GM12878 (cell line): ENCODE results near the gene NT5C3B. TPM values are rescaled to one million over a fixed set of nuclear protein-coding genes. Genes with fewer than 3 reads are reported as not detected.

ENCODE experiments used
- ATAC-seq: fragments of 200-7000 bp; cut with Tn5 transposase; 3 replicates; pipeline ENCODE4 v1.9.1; 2020; ENCODE audit warnings: mild to moderate bottlenecking, moderate library complexity
- BruUV-seq: library from RNA; stranded (reverse); fragments of 400-500 nt; replicated peaks from 2 replicates; lab custom pipeline; 2021; lab: Mats Ljungman, UMichigan
- CTCF ChIA-PET: fragments of 300-600 bp; sonication (Branson Sonifier 250); formaldehyde crosslinking; extraction: SDS; loops from one replicate; lab custom pipeline; 2021; ENCODE audit warnings: inconsistent platforms; lab: Yijun Ruan, JAX
- POLR2A ChIA-PET: fragments of 350-600 bp; formaldehyde crosslinking; extraction: SDS; loops from one replicate; lab custom pipeline; 2021; ENCODE audit warnings: inconsistent platforms; lab: Charles Lee
- RAD21 ChIA-PET: fragments of 300-600 bp; sonication (Branson Sonifier 250); formaldehyde crosslinking; loops from one replicate; lab custom pipeline; 2023; ENCODE audit warnings: antibody characterized with exemption; ENCODE audit not compliant: unreplicated experiment; lab: Charles Lee
- SMC1A ChIA-PET: fragments of 300-600 bp; sonication (Branson Sonifier 250); formaldehyde crosslinking; loops from one replicate; lab custom pipeline; 2023; ENCODE audit not compliant: unreplicated experiment, uncharacterized antibody; lab: Charles Lee
- DNase-seq: peaks from one replicate; pipeline ENCODE4 v3.0.0-alpha.2; 2011; ENCODE audit warnings: low read depth, low spot score
- FAIRE-seq: peaks from 3 replicates; lab custom pipeline; 2011; peaks lifted over from hg19 to GRCh38; lab: Jason Lieb, UNC
- H2AFZ ChIP-seq: 2 replicates; pipeline ENCODE4 v1.6.0; 2011; ENCODE audit warnings: low read depth, low read length, control low read depth; ENCODE audit not compliant: control insufficient read depth
- H3K27ac ChIP-seq: 2 replicates; pipeline ENCODE4 v1.5.1; 2011; ENCODE audit warnings: control low read depth; ENCODE audit not compliant: control insufficient read depth, insufficient read depth
- H3K27me3 ChIP-seq, 2 experiments: replicated peaks in 1 of 2; 2 replicates each; pipeline versions ENCODE4 v1.6.0 to v1.6.1; 2011; ENCODE audit warnings: low read length in 1 of 2; ENCODE audit not compliant: control insufficient read depth in 2 of 2, insufficient read depth in 2 of 2
- H3K36me3 ChIP-seq, 2 experiments: 2 replicates each; pipeline ENCODE4 v1.5.1; 2011; ENCODE audit warnings: low read length in 1 of 2; ENCODE audit not compliant: control insufficient read depth in 2 of 2, insufficient read depth in 2 of 2
- H3K4me1 ChIP-seq: 2 replicates; pipeline ENCODE4 v1.6.1; 2011; ENCODE audit warnings: mild to moderate bottlenecking, low read length, moderate library complexity, mixed read lengths; ENCODE audit not compliant: control insufficient read depth, insufficient read depth
- H3K4me2 ChIP-seq: 2 replicates; pipeline ENCODE4 v1.6.0; 2011; ENCODE audit warnings: control low read depth; ENCODE audit not compliant: control insufficient read depth, insufficient read depth
- H3K4me3 ChIP-seq: fragments of 200-600 bp; sonication (generic); 2 replicates; pipeline ENCODE4 v1.5.1; 2016
- H3K79me2 ChIP-seq: 2 replicates; pipeline ENCODE4 v1.6.0; 2011; ENCODE audit warnings: low read length; ENCODE audit not compliant: control insufficient read depth, insufficient read depth
- H3K9ac ChIP-seq: 2 replicates; pipeline ENCODE4 v1.8.0; 2011; ENCODE audit warnings: low read length, control low read depth, mixed read lengths; ENCODE audit not compliant: control insufficient read depth, insufficient read depth
- H3K9me3 ChIP-seq: replicated peaks from 3 replicates; pipeline ENCODE4 v1.5.1; 2011; ENCODE audit warnings: mild to moderate bottlenecking, low read length; ENCODE audit not compliant: control insufficient read depth, insufficient read depth
- H4K20me1 ChIP-seq: 2 replicates; pipeline ENCODE4 v1.6.0; 2011; ENCODE audit not compliant: control insufficient read depth, insufficient read depth
- CTCF ChIP-seq, 3 experiments: IDR thresholded peaks in 2 of 3; conservative IDR thresholded peaks in 1 of 3; 2 replicates each; pipeline ENCODE4 v1.5.1; 2011; ENCODE audit warnings: low read depth in 3 of 3, low read length in 3 of 3, mild to moderate bottlenecking in 3 of 3, control low read depth in 2 of 3, moderate library complexity in 2 of 3, inconsistent platforms in 1 of 3, mixed read lengths in 1 of 3; ENCODE audit not compliant: control insufficient read depth in 2 of 3, insufficient read depth in 1 of 3; ENCODE audit errors: extremely low read depth in 1 of 3
- EGR1 ChIP-seq, 2 experiments: IDR thresholded peaks; 1 replicate in 1 of 2; 2 replicates in 1 of 2; pipeline ENCODE4 v1.6.1; 2011 to 2012; ENCODE audit warnings: low read depth in 2 of 2, low read length in 2 of 2, borderline replicate concordance in 1 of 2, mild to moderate bottlenecking in 1 of 2, moderate library complexity in 1 of 2
- ETV6 ChIP-seq, 2 experiments: fragments of 450-650 bp in 1 of 2; IDR thresholded peaks in 1 of 2; conservative IDR thresholded peaks in 1 of 2; 2 replicates each; pipeline ENCODE4 v1.6.1; 2014; ENCODE audit warnings: antibody characterized with exemption in 1 of 2, borderline replicate concordance in 1 of 2, low read depth in 1 of 2, mild to moderate bottlenecking in 1 of 2, moderate library complexity in 1 of 2
- EZH2 ChIP-seq: IDR thresholded peaks from 2 replicates; pipeline ENCODE4 v1.6.1; 2012; ENCODE audit warnings: low read depth, mild to moderate bottlenecking, control low read depth, inconsistent platforms, low read length, borderline replicate concordance; ENCODE audit not compliant: control insufficient read depth
- HSF1 ChIP-seq: fragments of 150-350 bp; IDR thresholded peaks from 2 replicates; pipeline ENCODE4 v1.6.1; 2014; ENCODE audit warnings: mild to moderate bottlenecking, low read depth, low read length
- MEF2B ChIP-seq: fragments of 450-650 bp; IDR thresholded peaks from 2 replicates; pipeline ENCODE4 v1.6.1; 2018; ENCODE audit warnings: mild to moderate bottlenecking, moderate library complexity; ENCODE audit not compliant: partially characterized antibody, poor library complexity, severe bottlenecking
- MYC ChIP-seq: IDR thresholded peaks from 2 replicates; pipeline ENCODE4 v1.6.1; 2011; ENCODE audit warnings: mild to moderate bottlenecking, low read length, moderate library complexity, inconsistent platforms; ENCODE audit not compliant: insufficient read depth, insufficient replicate concordance, insufficient read length, severe bottlenecking
- PRDM15 ChIP-seq: fragments of 450-650 bp; formaldehyde crosslinking; IDR thresholded peaks from 2 replicates; pipeline ENCODE4 v1.4.0; 2020; ENCODE audit warnings: mild to moderate bottlenecking, moderate library complexity
- RCOR1 ChIP-seq: conservative IDR thresholded peaks from 2 replicates; pipeline ENCODE4 v1.6.1; 2012; ENCODE audit warnings: low read depth, low read length, improper control_type of control experiment
- ZBTB40 ChIP-seq: fragments of 450-650 bp; IDR thresholded peaks from 2 replicates; pipeline ENCODE4 v1.6.1; 2016; ENCODE audit warnings: mild to moderate bottlenecking, moderate library complexity, borderline replicate concordance
- ZNF207 ChIP-seq: fragments of 450-650 bp; IDR thresholded peaks from 2 replicates; pipeline ENCODE4 v1.6.1; 2014; ENCODE audit warnings: antibody characterized with exemption, mild to moderate bottlenecking, borderline replicate concordance
- WGBS: methylation state at CpG from one replicate; pipeline ENCODE4 v1.1.6; 2016; ENCODE audit warnings: low lambda C conversion rate; ENCODE audit not compliant: insufficient replicate concordance, insufficient coverage; ENCODE audit errors: missing lambda C conversion rate; 5-methylcytosine and 5-hydroxymethylcytosine counted together
- in situ Hi-C: fragments of 300-500 bp; cut with MboI; formaldehyde crosslinking; loops from 9 replicates; pipeline ENCODE4 v1.14.3; 2018; ENCODE audit warnings: mixed read lengths
- intact Hi-C: fragments of 100-400 bp; cut with micrococcal nuclease; formaldehyde crosslinking; loops from one replicate; pipeline ENCODE4 v1.14.2; 2022; ENCODE audit not compliant: unreplicated experiment
- polyA plus RNA-seq, 11 experiments: library from polyadenylated mRNA; depleted of rRNA in 4 of 11; unstranded in 6 of 11; stranded (reverse) in 5 of 11; fragments of >200 nt; fragmentation: Nextera tagmentation in 4 of 11; fragmentation: Illumina TruSeq in 1 of 11; extraction: Ambion mirVana in 4 of 11; extraction: Trizol in 1 of 11; gene quantifications; 1 replicate in 1 of 11; 2 replicates in 10 of 11; pipeline versions ENCODE4 v1.2.1 to v1.2.3, GENCODE V29; 2011 to 2016; ENCODE audit warnings: inconsistent platforms in 2 of 11, missing spikeins in 2 of 11, low read depth in 1 of 11
- total RNA-seq, 4 experiments: library from RNA; depleted of rRNA in 3 of 4; stranded (reverse); fragments of >200 nt in 3 of 4; fragmentation: Illumina TruSeq in 1 of 4; extraction: Trizol in 1 of 4; gene quantifications; 2 replicates each; pipeline versions ENCODE4 v1.2.1 to v1.2.3, GENCODE V29; 2013 to 2021

Gene NT5C3B
- total and polyA plus RNA-seq, 10 of the 15 experiments (the other 5 are each of a cell fraction or from before 2014, with no cell fraction given), result 0.52 to 64.6 (median 41.0) TPM

- Histone ChIP-seq H3K79me2 (no peaks in the 10 kb centered on the region), H3K4me1 (peaks cover 13% of the 10 kb centered on the region), H3K9me3 (no peaks in the 10 kb centered on the region; the same call in 2 of the 3 replicates), H3K36me3 (no peaks in the 10 kb centered on the region), H3K9ac (no peak overlapping the region), H3K27ac (no peak overlapping the region), H3K4me2 (no peak overlapping the region), H2AFZ (no peak overlapping the region), H4K20me1 (no peaks in the 10 kb centered on the region), H3K27me3 (peaks cover 0 to 6% of the 10 kb centered on the region in 2 experiments; a peak in 2 of 4 replicates), H3K4me3 (no peak overlapping the region)
- no peak for DNase-seq
- no TSS peak for BruUV-seq
- ChIA-PET POLR2A (no interaction called here), SMC1A (no interaction called here), CTCF (no interaction called here), RAD21 (no interaction called here)
- intact Hi-C loops (no loop called here), in situ Hi-C loops (no loop called here)
- ATAC-seq, result no peak
- WGBS, result 32% methylated on average over 4 of the region's 4 CpGs
- no peak for FAIRE-seq
- TF ChIP-seq RCOR1, result no peak
- no peak for TF ChIP-seq MEF2B
- TF ChIP-seq HSF1, result no peak
- no peak for TF ChIP-seq ETV6 (conservative IDR thresholded peaks at IDR 0.05 in 1 of 2, IDR thresholded peaks at IDR 0.05 in 1 of 2; ENCODE audit: borderline replicate concordance in 1 of 2, low read depth in 1 of 2)
- no peak for TF ChIP-seq MYC
- no peak for TF ChIP-seq ZBTB40
- TF ChIP-seq ZNF207, result no peak
- TF ChIP-seq EGR1 (IDR thresholded peaks at IDR 0.05; ENCODE audit: borderline replicate concordance in 1 of 2, low read depth in 2 of 2, low read length in 2 of 2), result no peak
- no peak for TF ChIP-seq EZH2
- no peak for TF ChIP-seq CTCF (IDR thresholded peaks at IDR 0.05 in 2 of 3, conservative IDR thresholded peaks at IDR 0.05 in 1 of 3; ENCODE audit: control insufficient read depth in 2 of 3, extremely low read depth in 1 of 3, insufficient read depth in 1 of 3, low read depth in 3 of 3, low read length in 3 of 3)
- no peak for TF ChIP-seq PRDM15 (CRISPR knock-in tag)
Observed at GRCh38 chr17:41782142-41782541, 53.9 kb downstream of the NT5C3B start.
